NT2/D1 (cell line): ENCODE measurements around the gene SDK1.

ENCODE experiments used
- DNase-seq: peaks from one replicate; pipeline ENCODE4 v3.0.0-alpha.2; 2011; ENCODE audit warnings: low read depth, low spot score
- H3K27me3 ChIP-seq: 2 replicates; pipeline ENCODE4 v1.6.0; 2011; ENCODE audit warnings: mild to moderate bottlenecking; ENCODE audit not compliant: insufficient read length, insufficient read depth
- H3K36me3 ChIP-seq: 2 replicates; pipeline ENCODE4 v1.6.1; 2011; ENCODE audit warnings: mild to moderate bottlenecking, low read length, mixed read lengths; ENCODE audit not compliant: insufficient read depth, insufficient read length
- H3K4me1 ChIP-seq: 2 replicates; pipeline ENCODE4 v1.5.1; 2011; ENCODE audit not compliant: insufficient read depth, insufficient read length
- H3K4me3 ChIP-seq: 2 replicates; pipeline ENCODE4 v1.5.1; 2011; ENCODE audit warnings: low read depth; ENCODE audit not compliant: insufficient read length
- H3K9ac ChIP-seq: 2 replicates; pipeline ENCODE4 v1.6.0; 2011; ENCODE audit warnings: low read depth; ENCODE audit not compliant: insufficient read length
- H3K9me3 ChIP-seq: 2 replicates; pipeline ENCODE4 v1.5.1; 2011; ENCODE audit warnings: mild to moderate bottlenecking, low read length; ENCODE audit not compliant: insufficient read depth
- SUZ12 ChIP-seq: IDR thresholded peaks from 2 replicates; pipeline ENCODE4 v1.6.1; 2011; ENCODE audit not compliant: insufficient read length, insufficient read depth; ENCODE audit errors: extremely low read depth
- YY1 ChIP-seq: IDR thresholded peaks from 2 replicates; pipeline ENCODE4 v1.6.1; 2011; ENCODE audit not compliant: insufficient read length, insufficient read depth
- ZNF274 ChIP-seq: IDR thresholded peaks from 2 replicates; pipeline ENCODE4 v1.6.1; 2011; ENCODE audit warnings: mild to moderate bottlenecking, low read depth, low read length

SDK1 gene

GRCh38 chr7:4115442-4115841 lies 814.4 kb downstream of the SDK1 start:
- no peak overlapping the region for H3K4me3 ChIP-seq
- H3K36me3 ChIP-seq, result no peaks in the 10 kb centered on the region
- TF ChIP-seq ZNF274 (no peak), SUZ12 (no peak), YY1 (no peak)
- H3K9ac ChIP-seq, result no peak overlapping the region
- no peaks in the 10 kb centered on the region for H3K4me1 ChIP-seq
- no peak for DNase-seq
- H3K27me3 ChIP-seq, result no peaks in the 10 kb centered on the region
- peaks cover 21% of the 10 kb centered on the region for H3K9me3 ChIP-seq

- Histone ChIP-seq H3K9ac (no peak overlapping the region), H3K4me1 (no peaks in the 10 kb centered on the region), H3K9me3 (peaks cover 21% of the 10 kb centered on the region), H3K4me3 (no peak overlapping the region), H3K36me3 (no peaks in the 10 kb centered on the region), H3K27me3 (no peaks in the 10 kb centered on the region)
- TF ChIP-seq SUZ12 (no peak), ZNF274 (no peak), YY1 (no peak)
- DNase-seq, result no peak
Observed at GRCh38 chr7:4115941-4116610, 815.0 kb downstream of the SDK1 start.

GRCh38 chr7:4119848-4120247 lies 818.8 kb downstream of the SDK1 start:
- Histone ChIP-seq H3K9me3 (peaks cover 30% of the 10 kb centered on the region), H3K4me1 (no peaks in the 10 kb centered on the region), H3K27me3 (no peaks in the 10 kb centered on the region), H3K36me3 (no peaks in the 10 kb centered on the region), H3K4me3 (no peak overlapping the region), H3K9ac (no peak overlapping the region)
- DNase-seq, result no peak
- TF ChIP-seq YY1 (no peak), SUZ12 (no peak), ZNF274 (no peak)

GRCh38 chr7:4123346-4123745 lies 822.3 kb downstream of the SDK1 start:
- no peak overlapping the region for H3K4me3 ChIP-seq
- no peaks in the 10 kb centered on the region for H3K36me3 ChIP-seq
- peaks cover 30% of the 10 kb centered on the region for H3K9me3 ChIP-seq
- no peaks in the 10 kb centered on the region for H3K27me3 ChIP-seq
- no peak for DNase-seq
- no peak for TF ChIP-seq SUZ12
- TF ChIP-seq ZNF274, result no peak
- no peak for TF ChIP-seq YY1
- H3K9ac ChIP-seq, result no peak overlapping the region
- H3K4me1 ChIP-seq, result no peaks in the 10 kb centered on the region

GRCh38 chr7:4123823-4124222 lies 822.8 kb downstream of the SDK1 start:
- Histone ChIP-seq H3K27me3 (no peaks in the 10 kb centered on the region), H3K9ac (no peak overlapping the region), H3K9me3 (peaks cover 30% of the 10 kb centered on the region), H3K4me3 (no peak overlapping the region), H3K36me3 (no peaks in the 10 kb centered on the region), H3K4me1 (no peaks in the 10 kb centered on the region)
- TF ChIP-seq SUZ12 (no peak), ZNF274 (no peak), YY1 (no peak)
- DNase-seq, result no peak

GRCh38 chr7:4124556-4125477 lies 823.8 kb downstream of the SDK1 start:
- H3K27me3 ChIP-seq, result no peaks in the 10 kb centered on the region
- no peaks in the 10 kb centered on the region for H3K36me3 ChIP-seq
- H3K9me3 ChIP-seq, result peaks cover 21% of the 10 kb centered on the region
- no peak for DNase-seq
- no peak for TF ChIP-seq YY1
- no peak for TF ChIP-seq ZNF274
- no peak overlapping the region for H3K9ac ChIP-seq
- H3K4me1 ChIP-seq, result no peaks in the 10 kb centered on the region
- H3K4me3 ChIP-seq, result no peak overlapping the region

- Histone ChIP-seq H3K36me3 (no peaks in the 10 kb centered on the region), H3K9me3 (no peaks in the 10 kb centered on the region), H3K27me3 (no peaks in the 10 kb centered on the region), H3K4me1 (no peaks in the 10 kb centered on the region), H3K4me3 (no peak overlapping the region), H3K9ac (no peak overlapping the region)
- TF ChIP-seq ZNF274, result no peak
- TF ChIP-seq YY1, result no peak
- no peak for TF ChIP-seq SUZ12
- no peak for DNase-seq
Observed at GRCh38 chr7:4127909-4128560, 827.0 kb downstream of the SDK1 start.
